SH-SY5Y (cell line): ENCODE results near the gene GALNTL6.

Experiments
- GATA2 ChIP-seq: IDR thresholded peaks from 2 replicates; pipeline ENCODE4 v1.6.1; 2011; ENCODE audit warnings: mild to moderate bottlenecking, low read depth, low read length
- GATA3 ChIP-seq: IDR thresholded peaks from 2 replicates; pipeline ENCODE4 v1.6.1; 2011; ENCODE audit warnings: low read depth, mild to moderate bottlenecking, low read length, moderate library complexity

DNA sequence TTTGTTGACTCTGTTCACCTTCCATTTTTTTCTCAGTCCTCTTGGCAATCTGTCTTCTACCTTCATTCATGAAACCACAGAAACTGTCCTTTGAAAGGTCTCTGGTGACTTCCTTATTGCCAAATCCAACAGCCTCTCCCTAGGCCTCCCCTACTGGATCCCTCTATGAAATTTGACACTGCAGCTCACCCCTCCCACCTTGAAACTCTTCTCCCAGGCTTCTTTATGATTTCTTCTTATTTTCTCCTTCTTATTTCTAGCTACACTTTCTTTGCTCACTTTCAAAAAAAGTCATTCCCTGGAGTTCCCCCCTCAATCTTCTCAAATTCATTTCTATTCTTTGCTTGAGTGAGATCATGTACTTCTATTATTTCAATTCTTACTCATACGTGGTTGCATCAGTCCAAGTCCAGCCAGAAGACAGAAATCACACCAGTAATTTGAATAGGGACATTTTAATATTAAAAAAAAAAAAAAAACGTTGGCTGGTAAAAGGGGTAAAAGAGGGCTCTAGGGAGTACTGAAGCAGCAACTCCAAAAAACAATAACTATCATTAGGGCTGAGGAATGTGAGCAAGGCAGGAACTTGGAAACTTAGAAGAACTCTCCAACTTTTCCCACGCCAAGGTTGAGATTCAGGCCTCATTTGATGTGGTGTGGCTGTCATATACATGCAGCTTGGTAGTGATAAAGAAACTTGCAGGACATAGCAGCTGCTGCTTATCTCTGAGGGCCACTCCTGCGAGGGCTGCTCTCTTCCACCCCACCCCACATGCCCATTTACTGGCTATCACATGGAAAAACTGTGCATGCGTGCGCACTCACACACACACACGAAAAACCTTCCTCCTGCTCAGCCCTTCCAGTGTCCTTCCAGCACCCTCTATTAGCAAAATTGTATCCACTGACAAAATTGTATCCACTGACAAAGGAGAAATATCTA is 1185.6 kb downstream of the GALNTL6 start:
- TF ChIP-seq GATA3 (no peak), GATA2 (no peak)
